GM23338 (cell line): ENCODE data around the gene CCNQ.

Experiments used
- EZH2 ChIP-seq: fragments of 200-600 bp; sonication (generic); IDR thresholded peaks from one replicate; pipeline ENCODE4 v1.8.0; 2017; ENCODE audit warnings: antibody characterized with exemption, mild to moderate bottlenecking, low read depth; ENCODE audit not compliant: unreplicated experiment
- EZH2phosphoT487 ChIP-seq: fragments of 200-600 bp; sonication (generic); IDR thresholded peaks from one replicate; pipeline ENCODE4 v1.8.1; 2018; ENCODE audit warnings: antibody characterized with exemption; ENCODE audit not compliant: unreplicated experiment
- POLR2AphosphoS5 ChIP-seq: IDR thresholded peaks from 2 replicates; pipeline ENCODE4 v1.6.1; 2016; ENCODE audit warnings: antibody characterized with exemption, low read depth
- TF ChIP-seq, protein P1 (sequence below), 2 experiments: fragments of 200-600 bp in 1 of 2; sonication (generic) in 1 of 2; conservative IDR thresholded peaks; 2 replicates each; pipeline versions ENCODE4 v1.5.1 to v1.6.1; 2016 to 2017; ENCODE audit warnings: antibody characterized with exemption in 2 of 2, low read depth in 2 of 2, mild to moderate bottlenecking in 2 of 2, moderate library complexity in 1 of 2
- TF ChIP-seq, protein P2 (sequence below): IDR thresholded peaks from one replicate; pipeline ENCODE4 v1.6.1; 2018; ENCODE audit warnings: antibody characterized with exemption; ENCODE audit not compliant: unreplicated experiment
- TF ChIP-seq, protein P3 (sequence below): IDR thresholded peaks from 2 replicates; pipeline ENCODE4 v1.6.1; 2016; ENCODE audit warnings: antibody characterized with exemption

DNA sequence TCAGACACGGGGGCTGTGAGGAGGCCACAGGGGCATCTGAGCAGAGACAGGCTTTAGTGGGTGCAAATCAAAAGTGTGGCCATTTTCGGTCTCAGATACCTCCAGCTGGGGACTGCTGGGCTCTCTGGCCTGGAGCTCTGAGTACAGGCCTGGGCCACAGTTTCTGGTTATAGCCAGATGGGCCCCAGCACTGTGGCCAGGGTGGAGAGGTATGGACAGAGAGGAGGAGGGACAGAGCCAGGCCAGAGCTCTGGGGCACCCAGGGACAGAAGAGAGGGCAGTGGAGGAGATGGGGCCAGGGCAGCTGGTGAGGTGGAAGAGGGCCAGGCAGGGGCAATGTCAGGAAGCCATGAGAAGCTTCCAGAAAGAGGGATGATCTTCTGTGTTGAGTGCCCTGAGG, 20.1 kb downstream of the CCNQ start:
- TF ChIP-seq, protein P1, sequence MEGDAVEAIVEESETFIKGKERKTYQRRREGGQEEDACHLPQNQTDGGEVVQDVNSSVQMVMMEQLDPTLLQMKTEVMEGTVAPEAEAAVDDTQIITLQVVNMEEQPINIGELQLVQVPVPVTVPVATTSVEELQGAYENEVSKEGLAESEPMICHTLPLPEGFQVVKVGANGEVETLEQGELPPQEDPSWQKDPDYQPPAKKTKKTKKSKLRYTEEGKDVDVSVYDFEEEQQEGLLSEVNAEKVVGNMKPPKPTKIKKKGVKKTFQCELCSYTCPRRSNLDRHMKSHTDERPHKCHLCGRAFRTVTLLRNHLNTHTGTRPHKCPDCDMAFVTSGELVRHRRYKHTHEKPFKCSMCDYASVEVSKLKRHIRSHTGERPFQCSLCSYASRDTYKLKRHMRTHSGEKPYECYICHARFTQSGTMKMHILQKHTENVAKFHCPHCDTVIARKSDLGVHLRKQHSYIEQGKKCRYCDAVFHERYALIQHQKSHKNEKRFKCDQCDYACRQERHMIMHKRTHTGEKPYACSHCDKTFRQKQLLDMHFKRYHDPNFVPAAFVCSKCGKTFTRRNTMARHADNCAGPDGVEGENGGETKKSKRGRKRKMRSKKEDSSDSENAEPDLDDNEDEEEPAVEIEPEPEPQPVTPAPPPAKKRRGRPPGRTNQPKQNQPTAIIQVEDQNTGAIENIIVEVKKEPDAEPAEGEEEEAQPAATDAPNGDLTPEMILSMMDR (conservative IDR thresholded peaks at IDR 0.05; ENCODE audit: low read depth in 2 of 2): no peak
- TF ChIP-seq EZH2 (no peak), EZH2phosphoT487 (no peak), POLR2AphosphoS5 (no peak)
- TF ChIP-seq, protein P2, sequence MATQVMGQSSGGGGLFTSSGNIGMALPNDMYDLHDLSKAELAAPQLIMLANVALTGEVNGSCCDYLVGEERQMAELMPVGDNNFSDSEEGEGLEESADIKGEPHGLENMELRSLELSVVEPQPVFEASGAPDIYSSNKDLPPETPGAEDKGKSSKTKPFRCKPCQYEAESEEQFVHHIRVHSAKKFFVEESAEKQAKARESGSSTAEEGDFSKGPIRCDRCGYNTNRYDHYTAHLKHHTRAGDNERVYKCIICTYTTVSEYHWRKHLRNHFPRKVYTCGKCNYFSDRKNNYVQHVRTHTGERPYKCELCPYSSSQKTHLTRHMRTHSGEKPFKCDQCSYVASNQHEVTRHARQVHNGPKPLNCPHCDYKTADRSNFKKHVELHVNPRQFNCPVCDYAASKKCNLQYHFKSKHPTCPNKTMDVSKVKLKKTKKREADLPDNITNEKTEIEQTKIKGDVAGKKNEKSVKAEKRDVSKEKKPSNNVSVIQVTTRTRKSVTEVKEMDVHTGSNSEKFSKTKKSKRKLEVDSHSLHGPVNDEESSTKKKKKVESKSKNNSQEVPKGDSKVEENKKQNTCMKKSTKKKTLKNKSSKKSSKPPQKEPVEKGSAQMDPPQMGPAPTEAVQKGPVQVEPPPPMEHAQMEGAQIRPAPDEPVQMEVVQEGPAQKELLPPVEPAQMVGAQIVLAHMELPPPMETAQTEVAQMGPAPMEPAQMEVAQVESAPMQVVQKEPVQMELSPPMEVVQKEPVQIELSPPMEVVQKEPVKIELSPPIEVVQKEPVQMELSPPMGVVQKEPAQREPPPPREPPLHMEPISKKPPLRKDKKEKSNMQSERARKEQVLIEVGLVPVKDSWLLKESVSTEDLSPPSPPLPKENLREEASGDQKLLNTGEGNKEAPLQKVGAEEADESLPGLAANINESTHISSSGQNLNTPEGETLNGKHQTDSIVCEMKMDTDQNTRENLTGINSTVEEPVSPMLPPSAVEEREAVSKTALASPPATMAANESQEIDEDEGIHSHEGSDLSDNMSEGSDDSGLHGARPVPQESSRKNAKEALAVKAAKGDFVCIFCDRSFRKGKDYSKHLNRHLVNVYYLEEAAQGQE: no peak
- TF ChIP-seq, protein P3, sequence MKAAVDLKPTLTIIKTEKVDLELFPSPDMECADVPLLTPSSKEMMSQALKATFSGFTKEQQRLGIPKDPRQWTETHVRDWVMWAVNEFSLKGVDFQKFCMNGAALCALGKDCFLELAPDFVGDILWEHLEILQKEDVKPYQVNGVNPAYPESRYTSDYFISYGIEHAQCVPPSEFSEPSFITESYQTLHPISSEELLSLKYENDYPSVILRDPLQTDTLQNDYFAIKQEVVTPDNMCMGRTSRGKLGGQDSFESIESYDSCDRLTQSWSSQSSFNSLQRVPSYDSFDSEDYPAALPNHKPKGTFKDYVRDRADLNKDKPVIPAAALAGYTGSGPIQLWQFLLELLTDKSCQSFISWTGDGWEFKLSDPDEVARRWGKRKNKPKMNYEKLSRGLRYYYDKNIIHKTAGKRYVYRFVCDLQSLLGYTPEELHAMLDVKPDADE: no peak
